HepG2 (cell line): ENCODE measurements around the gene FGF1.

Experiments used
- GMEB1 ChIP-seq: sonication (generic); formaldehyde crosslinking; IDR thresholded peaks from 2 replicates; pipeline ENCODE4 v1.5.1; 2020; ENCODE audit warnings: missing genetic modification reagents, mild to moderate bottlenecking, borderline replicate concordance
- HIC2 ChIP-seq: sonication (generic); formaldehyde crosslinking; IDR thresholded peaks from 2 replicates; pipeline ENCODE4 v1.9.0; 2022; ENCODE audit warnings: low read depth, missing genetic modification reagents
- IKZF1 ChIP-seq: fragments of 450-650 bp; IDR thresholded peaks from 2 replicates; pipeline ENCODE4 v1.7.1; 2016
- MED1 ChIP-seq: sonication (generic); formaldehyde crosslinking; IDR thresholded peaks from 2 replicates; pipeline ENCODE4 v1.4.0; 2020; ENCODE audit warnings: missing genetic modification reagents
- NFE2L2 ChIP-seq: fragments of 150-350 bp; IDR thresholded peaks from 2 replicates; pipeline ENCODE4 v1.6.1; 2014; ENCODE audit warnings: low read length
- PHF8 ChIP-seq: sonication (generic); formaldehyde crosslinking; IDR thresholded peaks from 2 replicates; pipeline ENCODE4 v1.5.0; 2020; ENCODE audit warnings: missing genetic modification reagents
- THAP7 ChIP-seq: sonication (generic); formaldehyde crosslinking; IDR thresholded peaks from 2 replicates; pipeline ENCODE4 v1.8.1; 2023; ENCODE audit warnings: mild to moderate bottlenecking, missing genetic modification reagents
- ZBTB2 ChIP-seq: sonication (generic); formaldehyde crosslinking; IDR thresholded peaks from 2 replicates; pipeline ENCODE4 v1.8.0; 2022; ENCODE audit warnings: low read depth, missing genetic modification reagents
- ZNF335 ChIP-seq: sonication (generic); formaldehyde crosslinking; IDR thresholded peaks from 2 replicates; pipeline ENCODE4 v1.4.0; 2020; ENCODE audit warnings: missing genetic modification reagents

- TF ChIP-seq HIC2 (CRISPR knock-in tag), result no peak
- TF ChIP-seq IKZF1, result no peak
- no peak for TF ChIP-seq ZNF335 (CRISPR knock-in tag)
- no peak for TF ChIP-seq NFE2L2
- no peak for TF ChIP-seq MED1 (CRISPR knock-in tag)
- TF ChIP-seq THAP7 (CRISPR knock-in tag), result no peak
- TF ChIP-seq GMEB1 (CRISPR knock-in tag), result no peak
- TF ChIP-seq ZBTB2 (CRISPR knock-in tag), result no peak
- TF ChIP-seq PHF8 (CRISPR knock-in tag), result no peak
These were observed 11.7 kb upstream of the FGF1 start for GRCh38 chr5:142697356-142698255.
